ENCODE measurements around the gene PRICKLE1.

PRICKLE1 gene

DNA sequence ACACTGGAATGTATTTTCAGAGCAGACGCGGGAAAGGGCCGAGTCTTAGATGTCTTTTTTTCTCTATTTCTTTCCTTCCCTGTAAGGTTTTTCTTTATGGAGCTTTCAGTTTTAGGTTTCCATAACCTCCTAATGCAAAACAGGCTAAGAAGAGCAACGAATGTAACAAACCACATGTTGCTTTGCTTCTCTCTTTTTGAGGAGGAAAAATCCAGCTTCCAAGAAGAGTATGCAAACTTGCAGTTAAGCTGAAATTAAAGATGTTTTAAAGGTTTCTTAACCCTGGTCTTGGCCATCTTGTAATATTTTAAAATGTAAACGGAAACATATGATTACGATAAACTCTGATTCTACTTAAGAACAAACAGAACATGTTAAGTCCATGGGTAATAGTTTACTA, 86.9 kb downstream of the PRICKLE1 start:
- Histone ChIP-seq H3K9me3 (ENCODE audit: insufficient read depth, low read length, severe bottlenecking) (no peaks in the 10 kb centered on the region), H3K27me3 (ENCODE audit: insufficient read depth, low read length, poor library complexity) (no peaks in the 10 kb centered on the region), H3K4me1 (ENCODE audit: insufficient read depth, low read length) (no peaks in the 10 kb centered on the region), H3K79me2 (ENCODE audit: insufficient read depth, low read length) (no peaks in the 10 kb centered on the region), H3K27ac (ENCODE audit: low read length) (no peak overlapping the region), H3K9ac (ENCODE audit: low read depth, low read length) (no peak overlapping the region), H3K4me2 (ENCODE audit: insufficient read depth, low read length) (no peak overlapping the region), H3K4me3 (ENCODE audit: low read depth in 1 of 2, low read length in 2 of 2) (no peak overlapping the region), H2AFZ (ENCODE audit: low read depth, low read length) (no peak overlapping the region), H4K20me1 (ENCODE audit: insufficient read depth, low read length) (no peaks in the 10 kb centered on the region), H3K36me3 (ENCODE audit: insufficient read depth, low read length) (no peaks in the 10 kb centered on the region)
- no peak for DNase-seq
- ATAC-seq (ENCODE audit: insufficient read depth, low read depth), result no peak
- TF ChIP-seq EZH2 (IDR thresholded peaks at IDR 0.05; ENCODE audit: borderline replicate concordance, low read depth, low read length, severe bottlenecking), result no peak
- TF ChIP-seq, protein P1, sequence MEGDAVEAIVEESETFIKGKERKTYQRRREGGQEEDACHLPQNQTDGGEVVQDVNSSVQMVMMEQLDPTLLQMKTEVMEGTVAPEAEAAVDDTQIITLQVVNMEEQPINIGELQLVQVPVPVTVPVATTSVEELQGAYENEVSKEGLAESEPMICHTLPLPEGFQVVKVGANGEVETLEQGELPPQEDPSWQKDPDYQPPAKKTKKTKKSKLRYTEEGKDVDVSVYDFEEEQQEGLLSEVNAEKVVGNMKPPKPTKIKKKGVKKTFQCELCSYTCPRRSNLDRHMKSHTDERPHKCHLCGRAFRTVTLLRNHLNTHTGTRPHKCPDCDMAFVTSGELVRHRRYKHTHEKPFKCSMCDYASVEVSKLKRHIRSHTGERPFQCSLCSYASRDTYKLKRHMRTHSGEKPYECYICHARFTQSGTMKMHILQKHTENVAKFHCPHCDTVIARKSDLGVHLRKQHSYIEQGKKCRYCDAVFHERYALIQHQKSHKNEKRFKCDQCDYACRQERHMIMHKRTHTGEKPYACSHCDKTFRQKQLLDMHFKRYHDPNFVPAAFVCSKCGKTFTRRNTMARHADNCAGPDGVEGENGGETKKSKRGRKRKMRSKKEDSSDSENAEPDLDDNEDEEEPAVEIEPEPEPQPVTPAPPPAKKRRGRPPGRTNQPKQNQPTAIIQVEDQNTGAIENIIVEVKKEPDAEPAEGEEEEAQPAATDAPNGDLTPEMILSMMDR (IDR thresholded peaks at IDR 0.05; ENCODE audit: borderline replicate concordance, extremely low read depth, low read length, poor library complexity, severe bottlenecking), result no peak

DNA sequence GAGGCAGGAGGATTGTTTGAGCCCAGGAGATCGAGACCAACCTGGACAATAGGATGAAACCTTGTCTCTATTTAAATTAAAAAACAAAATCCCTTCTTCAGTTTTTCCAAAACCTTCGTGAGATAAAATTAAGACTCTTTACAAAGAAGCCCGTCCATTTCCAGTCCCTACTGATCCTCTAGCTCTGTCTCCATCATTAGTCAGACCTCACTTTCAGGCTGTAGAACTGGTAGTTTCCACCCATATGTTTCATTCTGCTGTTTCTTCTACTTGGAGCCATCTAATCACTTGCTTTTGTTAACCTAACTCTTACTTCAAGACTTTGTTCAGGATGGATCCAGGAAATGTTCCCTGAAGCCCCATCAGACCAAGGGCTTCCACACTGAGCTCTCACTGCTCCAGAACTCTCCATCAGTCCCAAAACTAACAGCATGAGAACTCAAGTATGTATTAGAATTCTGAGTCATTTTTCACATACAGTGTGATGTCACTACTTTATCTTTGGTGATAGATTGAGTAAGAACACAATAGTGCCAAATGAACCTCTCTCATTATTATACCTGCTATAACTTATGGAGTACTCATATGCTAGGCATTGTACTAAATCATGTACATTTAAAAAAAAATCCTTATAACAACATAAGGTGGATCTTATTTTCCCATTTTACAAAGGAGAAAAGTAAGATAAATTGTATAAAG, 90.8 kb downstream of the PRICKLE1 start:
- H3K4me1 ChIP-seq (ENCODE audit: insufficient read depth, low read length), result no peaks in the 10 kb centered on the region
- no peaks in the 10 kb centered on the region for H3K79me2 ChIP-seq (ENCODE audit: insufficient read depth, low read length)
- no peak overlapping the region for H3K4me3 ChIP-seq (ENCODE audit: low read depth in 1 of 2, low read length in 2 of 2)
- TF ChIP-seq EZH2 (IDR thresholded peaks at IDR 0.05; ENCODE audit: borderline replicate concordance, low read depth, low read length, severe bottlenecking), result no peak
- TF ChIP-seq, protein P1 (IDR thresholded peaks at IDR 0.05; ENCODE audit: borderline replicate concordance, extremely low read depth, low read length, poor library complexity, severe bottlenecking), result no peak
- H3K9me3 ChIP-seq (ENCODE audit: insufficient read depth, low read length, severe bottlenecking), result no peaks in the 10 kb centered on the region
- no peaks in the 10 kb centered on the region for H4K20me1 ChIP-seq (ENCODE audit: insufficient read depth, low read length)
- H3K27me3 ChIP-seq (ENCODE audit: insufficient read depth, low read length, poor library complexity), result no peaks in the 10 kb centered on the region
- DNase-seq (no peak), ATAC-seq (ENCODE audit: insufficient read depth, low read depth) (no peak)
- no peak overlapping the region for H3K4me2 ChIP-seq (ENCODE audit: insufficient read depth, low read length)
- H3K36me3 ChIP-seq (ENCODE audit: insufficient read depth, low read length), result no peaks in the 10 kb centered on the region
- H3K9ac ChIP-seq (ENCODE audit: low read depth, low read length), result no peak overlapping the region
- H2AFZ ChIP-seq (ENCODE audit: low read depth, low read length), result no peak overlapping the region
- H3K27ac ChIP-seq (ENCODE audit: low read length), result no peak overlapping the region

DNA sequence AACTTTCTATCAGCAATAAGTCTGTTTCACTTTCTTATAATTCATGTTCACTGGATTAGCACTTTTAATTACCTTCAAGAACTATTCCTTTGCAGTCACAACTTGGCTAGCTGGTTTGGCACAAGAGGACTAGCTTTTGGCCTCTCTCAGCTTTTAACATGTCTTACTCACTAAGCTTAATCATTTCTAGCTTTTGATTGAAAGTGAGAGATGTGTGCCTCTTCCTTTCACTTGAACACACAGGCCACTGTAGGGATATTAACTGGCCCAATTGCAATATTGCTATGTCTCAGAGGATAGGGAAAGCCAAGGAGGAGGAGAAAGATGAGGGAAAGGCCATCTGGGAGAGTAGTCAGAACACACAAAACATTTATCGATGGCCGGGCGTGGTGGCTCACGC, 92.7 kb downstream of the PRICKLE1 start:
- no peaks in the 10 kb centered on the region for H3K4me1 ChIP-seq (ENCODE audit: insufficient read depth, low read length)
- no peak overlapping the region for H3K4me3 ChIP-seq (ENCODE audit: low read depth in 1 of 2, low read length in 2 of 2)
- no peak for ATAC-seq (ENCODE audit: insufficient read depth, low read depth)
- no peaks in the 10 kb centered on the region for H3K79me2 ChIP-seq (ENCODE audit: insufficient read depth, low read length)
- H3K36me3 ChIP-seq (ENCODE audit: insufficient read depth, low read length), result no peaks in the 10 kb centered on the region
- no peak overlapping the region for H3K27ac ChIP-seq (ENCODE audit: low read length)
- no peak for DNase-seq
- no peak overlapping the region for H2AFZ ChIP-seq (ENCODE audit: low read depth, low read length)
- TF ChIP-seq, protein P1 (IDR thresholded peaks at IDR 0.05; ENCODE audit: borderline replicate concordance, extremely low read depth, low read length, poor library complexity, severe bottlenecking), result no peak
- TF ChIP-seq EZH2 (IDR thresholded peaks at IDR 0.05; ENCODE audit: borderline replicate concordance, low read depth, low read length, severe bottlenecking), result no peak
- no peak overlapping the region for H3K4me2 ChIP-seq (ENCODE audit: insufficient read depth, low read length)
- H4K20me1 ChIP-seq (ENCODE audit: insufficient read depth, low read length), result no peaks in the 10 kb centered on the region
- no peaks in the 10 kb centered on the region for H3K9me3 ChIP-seq (ENCODE audit: insufficient read depth, low read length, severe bottlenecking)
- H3K27me3 ChIP-seq (ENCODE audit: insufficient read depth, low read length, poor library complexity), result no peaks in the 10 kb centered on the region
- no peak overlapping the region for H3K9ac ChIP-seq (ENCODE audit: low read depth, low read length)
